H1 (cell line): ENCODE measurements around the gene SF3B6. TPM values are rescaled to one million over a fixed set of nuclear protein-coding genes. Genes with fewer than 3 reads are reported as not detected.

ENCODE experiments used
- CHD2 ChIP-seq: IDR thresholded peaks from 2 replicates; pipeline ENCODE4 v1.6.1; 2012; ENCODE audit warnings: low read length, improper control_type of control experiment
- CTBP2 ChIP-seq: IDR thresholded peaks from 2 replicates; pipeline ENCODE4 v1.7.0; 2011; ENCODE audit warnings: borderline replicate concordance, mild to moderate bottlenecking, moderate library complexity, mixed read lengths, low read length; ENCODE audit not compliant: insufficient read depth, insufficient read length
- KDM4A ChIP-seq: IDR thresholded peaks from one replicate; pipeline ENCODE4 v1.7.1; 2012; ENCODE audit warnings: low read depth, mild to moderate bottlenecking, moderate library complexity, low read length, inconsistent platforms; ENCODE audit not compliant: severe bottlenecking
- KDM5A ChIP-seq: fragments of 200-600 bp; IDR thresholded peaks from 2 replicates; pipeline ENCODE4 v1.7.1; 2012; ENCODE audit warnings: mild to moderate bottlenecking, low read length, inconsistent platforms, mixed read lengths
- PHF8 ChIP-seq: fragments of 200-600 bp; sonication (generic); conservative IDR thresholded peaks from 2 replicates; pipeline ENCODE4 v1.7.1; 2012; ENCODE audit warnings: low read depth, mild to moderate bottlenecking, inconsistent platforms, low read length, moderate library complexity
- POLR2A ChIP-seq, 2 experiments: IDR thresholded peaks; 1 replicate in 1 of 2; 2 replicates in 1 of 2; pipeline ENCODE4 v1.6.1; 2011; ENCODE audit warnings: low read depth in 2 of 2, low read length in 2 of 2, mild to moderate bottlenecking in 2 of 2; ENCODE audit errors: control extremely low read depth in 1 of 2
- RAD21 ChIP-seq, 2 experiments: IDR thresholded peaks in 1 of 2; conservative IDR thresholded peaks in 1 of 2; 2 replicates each; pipeline ENCODE4 v1.6.1; 2011; ENCODE audit warnings: low read depth in 2 of 2, low read length in 2 of 2, improper control_type of control experiment in 1 of 2, inconsistent platforms in 1 of 2, mild to moderate bottlenecking in 1 of 2, moderate library complexity in 1 of 2
- SIX5 ChIP-seq: IDR thresholded peaks from 2 replicates; pipeline ENCODE4 v1.6.1; 2011; ENCODE audit warnings: mild to moderate bottlenecking, low read depth, low read length
- SP1 ChIP-seq: IDR thresholded peaks from 2 replicates; pipeline ENCODE4 v1.6.1; 2011; ENCODE audit warnings: low read depth, low read length
- SP2 ChIP-seq: IDR thresholded peaks from 2 replicates; pipeline ENCODE4 v1.6.1; 2012; ENCODE audit warnings: mild to moderate bottlenecking, low read length, inconsistent platforms
- TAF7 ChIP-seq: optimal IDR thresholded peaks from 2 replicates; pipeline ENCODE3; 2011; ENCODE audit warnings: low read depth, mild to moderate bottlenecking, inconsistent platforms, low read length, moderate library complexity, borderline replicate concordance
- TBP ChIP-seq: IDR thresholded peaks from 2 replicates; pipeline ENCODE4 v1.6.1; 2011; ENCODE audit warnings: low read depth, low read length, improper control_type of control experiment
- TCF12 ChIP-seq: IDR thresholded peaks from 2 replicates; pipeline ENCODE4 v1.6.1; 2011; ENCODE audit warnings: low read depth, mild to moderate bottlenecking, low read length
- YY1 ChIP-seq: IDR thresholded peaks from 2 replicates; pipeline ENCODE4 v1.6.1; 2011; ENCODE audit warnings: low read depth, mild to moderate bottlenecking, low read length
- ZNF274 ChIP-seq: IDR thresholded peaks from 2 replicates; pipeline ENCODE4 v1.7.0; 2012; ENCODE audit warnings: low read length, borderline replicate concordance; ENCODE audit errors: extremely low read depth
- polyA plus RNA-seq, 7 experiments: library from polyadenylated mRNA; depleted of rRNA in 3 of 7; stranded (reverse) in 5 of 7; unstranded in 2 of 7; fragments of >200 nt in 5 of 7; fragments of 200-250 nt in 2 of 7; gene quantifications; 1 replicate in 5 of 7; 2 replicates in 1 of 7; 4 replicates in 1 of 7; pipeline versions ENCODE4 v1.2.1 to v1.2.3, GENCODE V29; 2011 to 2013; ENCODE audit warnings: missing spikeins in 2 of 7, mixed read lengths in 2 of 7
- total RNA-seq: library from RNA; stranded (reverse); fragmentation: NEBNext Ultra II Directional; extraction: Animal tissue kit (Norgen Biotek cat#: 25700); gene quantifications from 2 replicates; pipeline ENCODE4 v1.2.1, GENCODE V29; 2021
- TF ChIP-seq, protein P1 (sequence below): IDR thresholded peaks from 2 replicates; pipeline ENCODE4 v1.6.1; 2012; ENCODE audit warnings: low read length, inconsistent platforms
- TF ChIP-seq, protein P2 (sequence below): IDR thresholded peaks from 2 replicates; pipeline ENCODE4 v1.6.1; 2012; ENCODE audit warnings: inconsistent platforms

Gene SF3B6
- total and polyA plus RNA-seq, 2 of the 8 experiments (the other 6 are each of a cell fraction or from before 2014, with no cell fraction given) = 126 to 155 TPM

DNA sequence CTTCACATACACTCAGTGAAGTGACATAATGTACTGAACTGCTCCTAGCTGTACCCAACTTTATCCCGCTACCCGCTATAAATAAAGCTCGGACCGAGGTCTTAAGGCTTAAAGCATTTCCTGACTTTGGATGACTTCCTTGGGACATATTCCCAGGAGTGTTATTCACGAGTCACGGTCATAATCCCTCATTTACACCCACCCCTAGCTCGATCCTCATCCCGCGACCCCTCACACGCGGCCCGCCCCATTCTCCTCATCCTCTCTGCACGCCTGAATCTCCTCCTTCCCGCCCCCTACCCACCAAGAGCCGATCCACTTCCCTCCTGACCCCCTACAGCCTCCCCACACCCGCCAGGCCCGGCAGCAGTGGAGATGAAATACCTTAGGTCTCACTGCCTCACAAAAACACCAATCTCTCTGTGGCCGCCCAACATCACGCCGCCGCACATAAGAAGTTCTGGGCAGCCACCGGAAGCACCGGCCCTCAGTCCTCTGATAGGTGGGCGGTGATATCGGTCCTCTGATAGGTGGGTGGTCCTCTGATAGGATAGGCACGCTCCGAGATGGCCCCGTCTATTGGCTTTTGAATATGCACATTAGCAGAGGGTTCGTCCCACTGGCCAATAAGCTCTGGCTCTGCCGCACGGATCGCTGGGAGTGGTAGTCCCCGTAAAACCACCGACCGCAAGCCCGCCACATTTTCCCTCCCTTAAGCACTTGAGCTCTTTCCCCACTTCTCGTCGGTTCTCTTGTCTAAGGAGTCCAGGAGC, 29.0 kb downstream of the SF3B6 start, which contains the start of gene WDCP (continued):
- TF ChIP-seq PHF8 (peak; percentile 84), YY1 (no peak), CTBP2 (no peak), SIX5 (peak; percentile 73), ZNF274 (no peak), SP1 (peak; percentile 96), POLR2A (IDR thresholded peaks at IDR 0.05; ENCODE audit: control extremely low read depth in 1 of 2, low read depth in 2 of 2, low read length in 2 of 2) (peak; percentile 49 to 88), TBP (peak; percentile 90), KDM5A (no peak), RAD21 (IDR thresholded peaks at IDR 0.05 in 1 of 2, conservative IDR thresholded peaks at IDR 0.05 in 1 of 2; ENCODE audit: low read depth in 2 of 2, low read length in 2 of 2) (no peak), TCF12 (no peak), TAF7 (no peak), SP2 (peak; percentile 63), CHD2 (peak; percentile 80), KDM4A (peak; percentile 23)
- TF ChIP-seq, protein P1, sequence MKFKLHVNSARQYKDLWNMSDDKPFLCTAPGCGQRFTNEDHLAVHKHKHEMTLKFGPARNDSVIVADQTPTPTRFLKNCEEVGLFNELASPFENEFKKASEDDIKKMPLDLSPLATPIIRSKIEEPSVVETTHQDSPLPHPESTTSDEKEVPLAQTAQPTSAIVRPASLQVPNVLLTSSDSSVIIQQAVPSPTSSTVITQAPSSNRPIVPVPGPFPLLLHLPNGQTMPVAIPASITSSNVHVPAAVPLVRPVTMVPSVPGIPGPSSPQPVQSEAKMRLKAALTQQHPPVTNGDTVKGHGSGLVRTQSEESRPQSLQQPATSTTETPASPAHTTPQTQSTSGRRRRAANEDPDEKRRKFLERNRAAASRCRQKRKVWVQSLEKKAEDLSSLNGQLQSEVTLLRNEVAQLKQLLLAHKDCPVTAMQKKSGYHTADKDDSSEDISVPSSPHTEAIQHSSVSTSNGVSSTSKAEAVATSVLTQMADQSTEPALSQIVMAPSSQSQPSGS = no peak
- TF ChIP-seq, protein P2, sequence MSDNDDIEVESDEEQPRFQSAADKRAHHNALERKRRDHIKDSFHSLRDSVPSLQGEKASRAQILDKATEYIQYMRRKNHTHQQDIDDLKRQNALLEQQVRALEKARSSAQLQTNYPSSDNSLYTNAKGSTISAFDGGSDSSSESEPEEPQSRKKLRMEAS = 0 out of 2 replicates have a peak, but pooled peaks have one; percentile 19
